ENCODE measurements around the gene SLC16A8.

The SLC16A8 gene

DNA sequence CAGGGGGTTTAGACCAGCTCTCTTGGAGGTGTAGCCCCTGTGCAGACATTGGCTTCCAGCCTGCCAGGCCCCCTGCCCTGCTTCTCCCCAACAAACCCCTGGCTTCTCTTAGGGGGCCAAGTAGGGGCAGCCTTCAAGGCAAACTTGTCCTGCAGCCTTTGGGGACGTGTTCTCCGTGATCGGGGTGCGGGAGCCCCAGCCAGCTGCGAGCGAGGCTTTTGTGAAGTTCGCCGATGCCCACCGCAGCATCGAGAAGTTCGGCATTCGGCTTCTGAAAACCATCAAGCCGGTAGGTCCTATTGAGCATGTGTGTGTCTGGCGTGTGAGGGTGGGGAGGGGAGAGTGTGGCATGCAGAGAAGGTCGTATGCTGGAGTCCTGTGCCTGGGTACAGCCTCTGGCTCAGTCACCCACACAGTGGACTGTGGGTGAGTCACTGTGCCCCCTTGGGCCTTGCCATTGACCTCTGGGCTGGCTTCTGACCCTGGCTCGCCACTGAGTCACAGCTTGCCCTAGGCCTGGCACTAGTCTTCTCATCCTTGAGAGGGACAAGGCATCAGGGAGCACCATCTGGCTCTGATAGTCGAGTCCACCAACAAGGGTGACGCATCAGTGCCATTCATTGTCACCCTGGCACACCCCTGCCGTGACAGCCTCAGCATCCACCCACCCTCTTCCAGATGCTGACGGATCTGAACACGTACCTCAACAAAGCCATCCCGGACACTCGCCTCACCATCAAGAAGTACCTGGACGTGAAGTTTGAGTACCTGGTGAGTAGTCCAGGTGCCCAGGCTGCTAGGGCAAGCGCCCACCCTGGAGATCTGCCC, 11.4 kb downstream of the SLC16A8 start:
- DNase-seq (ENCODE audit: low read depth): no peak

DNA sequence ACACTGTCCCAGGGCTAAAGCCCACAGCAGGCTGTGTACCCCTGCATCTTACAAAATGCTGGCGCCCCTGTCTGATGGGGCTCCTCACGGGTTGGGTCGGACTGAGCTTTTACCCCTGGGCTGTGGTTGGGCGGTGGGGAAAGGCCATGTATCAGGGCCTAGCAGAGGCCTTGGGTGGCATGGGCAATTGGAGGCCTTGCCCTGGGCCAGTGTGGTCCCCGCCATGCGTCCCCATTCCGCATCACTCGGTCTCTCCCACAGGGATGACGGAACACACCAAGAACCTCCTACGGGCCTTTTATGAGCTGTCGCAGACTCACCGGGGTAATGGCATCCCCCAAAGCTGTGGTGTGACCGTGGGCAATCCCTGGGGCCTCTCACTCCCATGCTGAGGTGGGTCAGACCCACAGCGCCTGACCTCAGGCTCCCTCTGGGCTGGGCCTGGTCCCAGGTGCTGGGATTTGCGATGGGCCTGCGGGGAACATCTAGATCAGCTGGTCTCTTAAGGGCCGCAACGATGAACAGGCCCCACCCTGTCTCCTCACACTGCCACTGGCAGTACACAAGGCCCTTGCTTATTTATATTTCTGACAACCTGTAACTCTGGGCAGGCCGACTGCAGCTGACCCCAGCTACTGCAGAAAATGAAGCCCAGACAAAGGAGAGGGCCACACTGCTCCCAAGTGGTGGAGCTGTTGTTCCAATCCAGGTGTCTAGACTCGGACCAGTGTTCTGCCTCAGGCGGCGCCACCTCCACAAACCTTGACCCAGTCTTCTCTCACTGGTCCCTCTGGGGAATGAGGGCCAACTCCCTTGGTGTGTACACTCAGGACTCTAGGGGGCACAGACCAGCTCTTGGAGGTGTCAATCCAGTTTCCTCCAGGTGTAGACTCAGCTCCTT, 12.3 kb downstream of the SLC16A8 start:
- no peak for DNase-seq (ENCODE audit: low read depth)

GRCh38 chr22:38070250-38070921, 13.6 kb downstream of the SLC16A8 start:
- DNase-seq (ENCODE audit: low read depth): no peak

GRCh38 chr22:38069372-38070249, 14.4 kb downstream of the SLC16A8 start:
- DNase-seq (ENCODE audit: low read depth): peak; percentile 86

DNA sequence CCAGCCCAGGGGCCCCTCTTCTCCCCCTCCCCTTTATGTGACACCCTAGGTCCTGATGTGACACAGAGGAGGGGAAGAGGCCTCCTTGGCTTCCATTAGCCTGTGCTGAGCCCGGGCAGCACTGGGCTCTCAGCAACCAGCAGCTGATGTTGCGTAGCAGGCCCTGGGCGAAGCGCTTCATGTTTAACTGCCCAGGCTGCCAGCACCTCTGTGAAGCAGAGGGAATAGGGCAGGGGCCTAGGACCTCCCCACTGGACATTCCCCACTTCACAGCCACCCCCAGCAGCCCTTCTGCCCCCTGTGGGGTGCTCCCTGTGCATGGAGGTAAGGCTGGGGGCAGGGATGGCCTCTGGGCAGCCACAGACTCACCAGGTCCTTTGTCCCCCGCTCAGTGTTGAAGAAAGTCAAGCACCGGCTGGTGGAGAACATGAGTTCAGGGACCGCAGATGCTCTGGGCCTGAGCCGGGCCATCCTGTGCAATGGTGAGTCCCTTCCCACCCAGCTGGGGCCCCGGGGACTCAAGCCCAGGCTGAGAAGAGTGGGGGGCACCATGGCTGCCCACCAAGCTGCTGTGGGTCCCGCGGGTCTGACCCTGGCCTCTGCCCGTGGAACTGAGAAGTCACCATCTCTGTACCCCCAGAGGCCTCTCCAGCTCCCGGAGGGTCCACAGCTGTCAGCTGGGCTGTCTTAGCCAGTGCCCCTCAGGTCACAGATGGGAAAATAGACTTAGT, 15.2 kb downstream of the SLC16A8 start:
- no peak for DNase-seq (ENCODE audit: low read depth)

DNA sequence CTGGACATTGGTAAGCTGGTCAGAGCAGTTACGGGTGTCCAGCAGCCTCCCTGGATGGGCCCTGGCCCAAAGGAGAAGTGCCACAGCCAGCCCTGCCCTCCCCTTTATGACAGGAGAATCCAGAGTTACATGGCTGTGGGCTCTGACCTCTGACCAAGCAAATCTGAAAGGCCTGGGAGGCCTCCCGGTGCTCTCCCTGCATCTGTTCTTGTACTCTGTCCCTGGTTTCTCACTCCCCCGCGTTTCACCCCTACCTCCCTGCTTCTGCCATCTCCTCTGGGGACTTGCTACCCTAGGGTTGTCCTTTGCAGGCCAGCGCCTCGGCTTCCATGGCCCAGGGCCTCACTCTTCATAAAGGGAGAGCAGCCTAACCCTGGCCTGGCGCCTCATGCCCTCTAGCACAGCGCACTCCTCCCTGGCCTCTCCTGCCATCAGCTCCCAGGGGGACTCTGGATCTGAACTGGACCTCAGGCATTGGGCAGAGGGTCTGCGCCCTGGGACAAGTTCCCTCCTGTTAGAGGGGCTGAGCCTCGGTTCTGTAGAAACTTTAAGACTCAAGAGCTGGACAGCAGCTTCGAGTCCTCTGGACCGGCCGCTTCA, 16.1 kb downstream of the SLC16A8 start:
- no peak for DNase-seq (ENCODE audit: low read depth)

DNA sequence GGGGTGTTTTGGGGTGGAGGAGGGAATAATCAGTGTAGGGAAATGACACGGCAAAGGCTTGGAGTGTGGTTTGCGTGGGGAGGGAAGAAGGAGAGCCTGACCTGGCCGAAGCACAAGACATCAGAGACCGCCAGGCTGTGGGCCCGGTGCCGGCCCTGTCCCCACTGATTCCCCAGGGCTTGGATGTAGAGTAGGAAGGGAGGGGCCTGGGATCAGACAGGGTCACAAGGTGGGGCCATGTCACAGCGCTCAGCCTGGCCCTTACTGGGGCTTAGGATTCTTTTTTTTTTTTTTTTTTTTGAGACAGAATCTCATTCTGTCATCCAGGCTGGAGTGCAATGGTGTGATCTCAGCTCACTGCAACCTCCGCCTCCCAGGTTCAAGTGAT, 17.0 kb downstream of the SLC16A8 start:
- DNase-seq (ENCODE audit: low read depth): no peak

- no peak for DNase-seq (ENCODE audit: low read depth)
These were observed 17.5 kb downstream of the SLC16A8 start for GRCh38 chr22:38066381-38067027.

GRCh38 chr22:38065539-38065938, 18.4 kb downstream of the SLC16A8 start:
- DNase-seq (ENCODE audit: low read depth): no peak

DNA sequence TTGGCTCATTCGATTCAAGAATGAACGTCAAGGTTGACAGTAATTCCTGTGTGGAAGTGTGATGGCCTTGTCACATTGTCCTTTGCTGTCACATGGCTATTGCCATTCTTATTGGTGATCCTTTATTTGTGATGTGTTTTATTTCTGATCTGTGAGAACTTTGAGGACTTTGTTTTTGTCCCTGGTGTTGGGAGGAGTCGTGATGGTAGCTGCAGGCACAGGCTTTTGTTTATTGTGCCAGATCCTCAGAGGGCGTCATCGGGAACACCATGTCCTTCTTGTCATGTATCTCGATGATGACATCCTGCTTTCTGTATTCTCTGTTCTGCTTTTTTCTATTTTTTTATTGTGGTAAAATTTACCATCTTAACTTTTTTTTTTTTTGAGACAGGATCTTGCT, 21.2 kb downstream of the SLC16A8 start:
- no peak for DNase-seq (ENCODE audit: low read depth)

DNA sequence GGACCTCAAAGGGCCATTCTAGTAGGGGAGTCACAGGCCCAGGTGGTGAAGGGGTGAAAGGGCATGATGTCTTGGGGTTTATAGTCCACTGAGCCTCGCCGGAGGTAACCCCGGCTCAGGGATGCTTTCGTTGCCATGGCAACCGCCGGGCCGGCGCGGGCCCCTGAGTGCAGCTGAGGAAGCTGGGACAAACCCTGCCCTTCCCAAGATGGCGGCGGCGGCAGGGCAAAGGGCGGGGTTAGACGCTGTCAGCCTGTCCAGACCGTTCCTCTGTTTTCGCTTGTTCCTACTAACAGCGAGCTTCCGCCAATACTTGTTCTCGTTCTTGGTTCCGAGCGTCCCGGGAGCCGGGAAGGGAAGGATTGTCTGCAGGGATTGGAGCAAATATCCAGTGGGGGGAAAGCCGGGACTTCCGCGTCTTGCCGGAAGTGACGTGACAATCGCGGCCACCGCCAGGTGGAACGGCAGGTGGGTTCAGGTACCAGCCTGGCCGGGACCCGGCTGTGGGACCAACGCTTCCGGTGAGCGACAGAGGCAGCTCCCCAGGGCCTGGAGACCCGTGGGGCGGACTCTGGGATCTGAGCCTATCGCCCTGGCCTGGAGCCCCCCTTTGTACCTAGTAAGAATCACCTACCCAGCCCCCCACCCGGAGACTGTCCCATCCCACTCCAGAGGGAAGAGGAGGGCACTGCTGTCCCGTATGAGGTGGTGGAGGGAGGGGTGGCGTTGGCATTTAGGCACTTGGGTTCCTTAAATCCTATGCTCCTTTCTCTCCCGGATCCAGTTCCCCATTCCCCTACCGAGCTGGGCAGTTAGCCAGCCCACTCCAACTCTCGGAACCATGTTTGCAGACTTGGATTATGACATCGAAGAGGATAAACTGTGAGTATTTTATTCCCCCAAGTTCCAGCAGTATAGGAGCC, 26.8 kb downstream of the SLC16A8 start, which contains the start of gene PICK1:
TSS of gene PICK1 (plus strand) at position 436 of the 923 bp plus-strand sequence. CDS start at position 842, 406 bp downstream.
- peak; percentile 96 for DNase-seq (ENCODE audit: low read depth)

DNA sequence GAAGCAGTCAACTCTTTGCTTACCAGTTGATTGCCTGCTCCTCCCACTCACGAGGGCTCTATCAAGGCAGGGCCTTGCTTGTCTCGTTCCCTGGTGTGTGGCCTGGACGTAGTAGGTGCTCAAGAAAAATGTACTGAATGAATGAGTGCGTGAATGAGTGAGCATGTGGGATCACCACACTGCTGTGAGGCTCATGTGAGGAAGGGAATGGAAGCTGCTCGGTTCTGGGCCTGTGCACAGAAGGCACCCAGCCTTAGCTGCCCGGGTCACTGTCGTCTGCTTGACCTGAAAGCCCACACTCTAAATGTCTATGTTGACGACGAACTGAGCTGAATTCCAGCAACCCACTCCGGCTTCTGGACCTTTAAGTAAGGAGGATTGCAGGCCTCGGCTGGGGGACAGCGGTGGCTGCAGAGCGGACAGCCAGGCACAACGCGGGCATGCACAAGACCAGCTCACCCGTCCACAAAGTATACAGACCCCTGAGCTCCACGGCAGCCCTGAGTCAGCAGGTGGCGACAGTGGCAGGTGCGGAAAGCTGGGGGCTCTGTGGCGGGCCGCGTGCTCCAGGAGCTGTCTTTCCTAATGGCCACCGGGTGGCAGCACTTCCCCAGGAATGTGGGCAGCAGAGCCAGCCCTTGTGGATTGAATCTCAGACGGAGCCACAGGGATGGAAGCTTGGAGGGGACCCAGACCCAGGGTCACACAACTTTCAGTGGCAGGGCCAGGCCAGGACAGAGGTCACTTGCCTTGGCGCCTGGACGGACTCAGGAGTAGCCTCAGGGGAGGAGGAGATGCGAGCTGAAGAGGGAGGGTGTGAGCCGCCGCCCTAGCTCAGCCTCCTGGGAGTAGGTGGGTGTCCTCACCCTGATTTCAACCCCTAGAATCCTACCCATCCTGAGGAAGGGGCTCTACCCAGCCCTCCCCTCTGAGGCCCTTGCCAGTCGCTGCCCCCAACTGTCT, 31.8 kb downstream of the SLC16A8 start:
- DNase-seq (ENCODE audit: low read depth): peak; percentile 80

DNA sequence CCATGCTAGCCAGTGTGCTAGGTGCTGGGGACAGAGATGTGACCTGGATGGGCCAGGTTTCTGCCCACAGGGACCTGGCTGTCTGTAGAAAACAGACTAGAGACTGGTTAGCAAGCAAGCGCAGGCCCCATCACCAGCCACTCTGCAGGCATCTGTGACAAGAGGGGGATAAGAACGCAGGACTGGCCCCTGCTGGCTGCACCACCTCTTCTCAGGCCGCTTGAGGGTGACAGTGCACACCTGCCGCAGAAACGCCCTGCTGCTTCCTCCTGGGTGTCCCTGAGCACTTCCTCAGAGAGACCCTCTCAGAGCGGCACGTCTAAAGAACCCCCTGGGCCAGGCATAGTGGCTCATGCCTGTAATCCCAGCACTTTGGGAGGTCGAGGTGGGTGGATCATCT, 32.7 kb downstream of the SLC16A8 start:
- DNase-seq (ENCODE audit: low read depth): no peak

DNA sequence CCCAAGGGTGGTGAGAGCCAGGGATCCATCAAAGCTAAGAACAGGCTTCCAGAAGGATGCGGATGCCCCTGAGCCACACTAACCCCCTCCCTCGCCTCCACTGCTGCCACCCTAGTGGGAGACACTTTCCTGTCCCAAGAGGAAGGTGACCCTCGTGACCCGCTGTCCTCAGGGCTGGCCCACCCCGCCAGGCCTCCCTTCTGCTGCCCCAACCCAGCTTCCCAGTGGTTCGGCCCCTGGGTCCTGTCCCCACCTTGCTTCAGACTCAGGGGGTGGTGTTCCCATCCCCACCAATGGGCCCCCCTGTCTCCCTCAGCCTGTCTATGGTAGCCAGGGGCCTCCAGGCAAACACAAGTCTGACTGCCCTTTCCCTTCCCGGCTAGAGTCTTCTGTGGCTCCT, 33.3 kb downstream of the SLC16A8 start:
- DNase-seq (ENCODE audit: low read depth): no peak

DNA sequence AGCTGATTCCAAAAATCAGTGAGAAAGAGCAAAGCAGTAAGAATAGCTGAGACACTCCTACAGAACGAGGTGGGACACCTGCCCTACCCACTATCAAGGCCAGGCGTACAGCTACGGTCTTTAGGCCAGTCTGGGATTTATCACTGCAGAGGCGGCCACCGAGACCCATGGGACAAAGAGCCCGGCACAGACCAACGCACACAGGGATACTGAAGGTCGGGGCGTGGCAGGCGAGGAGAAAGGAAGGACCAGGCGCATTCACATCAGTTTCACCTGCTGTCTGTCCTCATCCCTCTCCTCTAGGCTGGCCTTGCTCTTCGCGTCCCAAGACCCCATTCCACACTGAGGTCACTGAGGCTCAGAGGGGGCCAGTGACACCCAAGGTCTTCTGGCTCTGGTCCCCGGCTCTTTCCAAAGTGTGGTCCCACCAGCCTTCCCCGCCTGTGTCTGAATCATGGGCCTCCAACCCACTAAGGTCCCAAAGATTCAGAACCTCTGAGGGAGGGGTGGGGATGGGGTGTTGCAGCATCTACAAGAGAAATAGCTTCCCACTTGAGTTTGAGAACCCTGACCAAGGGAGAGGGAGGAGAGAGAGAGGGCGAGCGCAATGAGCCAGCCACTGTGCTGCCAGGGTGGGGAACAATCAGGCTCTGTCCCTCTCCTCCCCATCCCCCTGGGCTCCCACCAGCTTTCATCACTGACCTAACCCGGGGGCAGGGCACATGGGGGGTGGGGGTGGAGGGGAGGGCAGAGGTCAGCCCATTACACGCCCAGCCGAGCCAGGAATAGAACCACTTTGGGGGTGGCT, 34.0 kb downstream of the SLC16A8 start:
- DNase-seq (ENCODE audit: low read depth): no peak

- no peak for DNase-seq (ENCODE audit: low read depth)
These were observed 37.8 kb downstream of the SLC16A8 start for GRCh38 chr22:38046070-38046748.
